ENCODE results near the gene MAP1LC3B.
A peak's percentile ranks its signal among the peaks of the same experiment; 100 is the strongest.

MAP1LC3B gene

GRCh38 chr16:87350031-87350430, 42.1 kb upstream of the MAP1LC3B start:
- Mint-ChIP-seq H3K27me3 (ENCODE audit: low read depth) (no peaks in the 10 kb centered on the region), H3K4me3 (no peak overlapping the region), H3K27ac (no peak overlapping the region)

GRCh38 chr16:87350681-87351319, 41.3 kb upstream of the MAP1LC3B start:
- peaks cover 6% of the 10 kb centered on the region for H3K4me1 Mint-ChIP-seq
- no peaks in the 10 kb centered on the region for H3K9me3 Mint-ChIP-seq
- no peak overlapping the region for H3K27ac Mint-ChIP-seq
- H3K27me3 Mint-ChIP-seq (ENCODE audit: low read depth), result no peaks in the 10 kb centered on the region
- no peak overlapping the region for H3K4me3 Mint-ChIP-seq
- no peak for TF ChIP-seq CTCF (IDR thresholded peaks at IDR 0.05; ENCODE audit: unreplicated experiment in 3 of 3)
- peaks cover 14% of the 10 kb centered on the region for H3K36me3 Mint-ChIP-seq (ENCODE audit: low read depth)

More at GRCh38 chr16:87350031-87350430, 42.1 kb upstream of the MAP1LC3B start:
- TF ChIP-seq CTCF (IDR thresholded peaks at IDR 0.05; ENCODE audit: unreplicated experiment in 3 of 3), result no peak
- peaks cover 16% of the 10 kb centered on the region for H3K36me3 Mint-ChIP-seq (ENCODE audit: low read depth)
- H3K9me3 Mint-ChIP-seq, result no peaks in the 10 kb centered on the region
- H3K4me1 Mint-ChIP-seq, result peaks cover 12% of the 10 kb centered on the region

GRCh38 chr16:87351320-87351698, 40.8 kb upstream of the MAP1LC3B start:
- H3K4me3 Mint-ChIP-seq, result no peak overlapping the region
- H3K27me3 Mint-ChIP-seq (ENCODE audit: low read depth), result no peaks in the 10 kb centered on the region
- H3K36me3 Mint-ChIP-seq (ENCODE audit: low read depth), result peaks cover 10% of the 10 kb centered on the region
- peaks cover 5% of the 10 kb centered on the region for H3K4me1 Mint-ChIP-seq
- H3K27ac Mint-ChIP-seq, result no peak overlapping the region
- no peak for TF ChIP-seq CTCF (IDR thresholded peaks at IDR 0.05; ENCODE audit: unreplicated experiment in 3 of 3)
- no peaks in the 10 kb centered on the region for H3K9me3 Mint-ChIP-seq

GRCh38 chr16:87352818-87353217, 39.3 kb upstream of the MAP1LC3B start:
- Mint-ChIP-seq H3K4me3 (no peak overlapping the region), H3K27ac (no peak overlapping the region), H3K4me1 (peaks cover 5% of the 10 kb centered on the region), H3K9me3 (no peaks in the 10 kb centered on the region), H3K27me3 (ENCODE audit: low read depth) (no peaks in the 10 kb centered on the region), H3K36me3 (ENCODE audit: low read depth) (peaks cover 10% of the 10 kb centered on the region)
- TF ChIP-seq CTCF (IDR thresholded peaks at IDR 0.05; ENCODE audit: unreplicated experiment in 3 of 3), result no peak

- Mint-ChIP-seq H3K27ac (no peak overlapping the region), H3K9me3 (no peaks in the 10 kb centered on the region), H3K4me1 (peaks cover 5% of the 10 kb centered on the region), H3K36me3 (ENCODE audit: low read depth) (peaks cover 14% of the 10 kb centered on the region), H3K27me3 (ENCODE audit: low read depth) (no peaks in the 10 kb centered on the region), H3K4me3 (no peak overlapping the region)
- no peak for TF ChIP-seq CTCF (IDR thresholded peaks at IDR 0.05; ENCODE audit: unreplicated experiment in 3 of 3)
Observed at GRCh38 chr16:87353613-87354012, 38.5 kb upstream of the MAP1LC3B start.

GRCh38 chr16:87356491-87356853, 35.7 kb upstream of the MAP1LC3B start:
- Mint-ChIP-seq H3K27ac (peak overlapping the region in 1 of 3 experiments; percentile 63), H3K4me3 (no peak overlapping the region), H3K27me3 (ENCODE audit: low read depth) (no peaks in the 10 kb centered on the region), H3K36me3 (ENCODE audit: low read depth) (peaks cover 33% of the 10 kb centered on the region), H3K9me3 (no peaks in the 10 kb centered on the region), H3K4me1 (peaks cover 5% of the 10 kb centered on the region)
- TF ChIP-seq CTCF (IDR thresholded peaks at IDR 0.05; ENCODE audit: unreplicated experiment in 3 of 3), result no peak

All from nephron (organoid).